ENCODE measurements around the gene PRSS22. TPM values are rescaled to one million over a fixed set of nuclear protein-coding genes. Genes with fewer than 3 reads are reported as not detected.

Gene PRSS22
- total RNA-seq, 1 donor from 2014 or later = 0.36 TPM

DNA sequence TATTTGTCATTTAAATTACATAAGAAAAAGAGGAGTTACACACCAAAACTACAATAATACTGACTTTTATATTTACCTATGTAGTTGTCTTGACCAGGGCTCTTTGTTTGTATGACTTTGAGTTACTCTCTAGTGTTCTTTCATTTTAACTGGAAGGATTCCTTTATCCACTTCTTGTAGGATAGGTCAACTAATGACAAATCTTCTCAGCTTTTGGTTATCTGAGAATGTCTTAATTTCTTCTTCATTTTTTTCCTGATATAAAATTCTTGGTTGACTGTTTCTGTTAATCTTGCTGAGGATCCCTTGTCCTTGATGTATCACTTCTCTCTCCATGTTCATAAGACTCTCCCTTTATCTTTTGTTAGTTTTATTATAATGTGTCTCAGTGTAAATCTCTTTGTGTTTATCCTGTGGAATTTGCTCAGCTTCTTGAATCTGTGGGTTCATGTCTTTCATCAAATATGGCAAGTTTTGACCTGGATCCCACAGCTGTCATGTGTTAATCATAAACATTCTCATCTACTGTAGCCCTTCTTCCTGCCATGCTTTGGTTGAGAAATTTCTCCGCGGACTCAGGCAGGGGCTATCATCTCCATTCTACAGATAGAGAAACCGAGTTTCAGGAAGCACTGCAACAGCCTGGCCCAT is 54.3 kb downstream of the PRSS22 start:
- DNase-seq (ENCODE audit: low spot score) = no peak
- intact Hi-C loops (cut with DNase I) = no loop called here

More for the DNA sequence above, 54.3 kb downstream of the PRSS22 start:
- no peak for ATAC-seq

Other genes with a start within 250 kb of the PRSS22 start
- 18.2 TPM for gene KCTD5, start 175.6 kb downstream of the PRSS22 start, total RNA-seq
- gene PRSS27, start 137.9 kb downstream of the PRSS22 start, total RNA-seq = 2.1 TPM
- gene SRRM2, start 105.5 kb downstream of the PRSS22 start, total RNA-seq = 931 TPM
- gene ELOB, start 80.9 kb downstream of the PRSS22 start, total RNA-seq = 228 TPM
- not detected for gene PRSS33, start 70.6 kb downstream of the PRSS22 start, total RNA-seq
- gene PRSS41, start 59.7 kb downstream of the PRSS22 start, total RNA-seq = not detected
- gene PRSS21, start 40.9 kb downstream of the PRSS22 start, total RNA-seq = 0.40 TPM
- not detected for gene ZG16B, start 27.9 kb downstream of the PRSS22 start, total RNA-seq
- 17.7 TPM for gene FLYWCH2, start 25.0 kb upstream of the PRSS22 start, total RNA-seq
- gene FLYWCH1, start 53.8 kb upstream of the PRSS22 start, total RNA-seq = 72.5 TPM
- not detected for gene KREMEN2, start 106.1 kb upstream of the PRSS22 start, total RNA-seq
- gene PAQR4, start 111.2 kb upstream of the PRSS22 start, total RNA-seq = 6.6 TPM
- 1.9 TPM for gene PKMYT1, start 122.3 kb upstream of the PRSS22 start, total RNA-seq
- gene CLDN9, start 154.8 kb upstream of the PRSS22 start, total RNA-seq = 0.53 TPM
- gene CLDN6, start 160.0 kb upstream of the PRSS22 start, total RNA-seq = not detected
- 13.6 TPM for gene TNFRSF12A, start 162.2 kb upstream of the PRSS22 start, total RNA-seq
- gene HCFC1R1, start 165.8 kb upstream of the PRSS22 start, total RNA-seq = 65.9 TPM
- gene THOC6, start 165.9 kb upstream of the PRSS22 start, total RNA-seq = 13.6 TPM
- gene BICDL2, start 178.8 kb upstream of the PRSS22 start, total RNA-seq = 0.22 TPM
- gene MMP25, start 188.4 kb upstream of the PRSS22 start, total RNA-seq = 9.1 TPM
- 32.6 TPM for gene IL32, start 207.5 kb upstream of the PRSS22 start, total RNA-seq
- not detected for gene ZSCAN10, start 241.1 kb upstream of the PRSS22 start, total RNA-seq

Measured in sciatic nerve (tissue), 2 donors.